ENCODE data around the gene TC2N. TPM values are rescaled to one million over a fixed set of nuclear protein-coding genes. Genes with fewer than 3 reads are reported as not detected.

TC2N gene
- total RNA-seq, 1 experiment from 2014 or later, result 16.4 TPM

DNA sequence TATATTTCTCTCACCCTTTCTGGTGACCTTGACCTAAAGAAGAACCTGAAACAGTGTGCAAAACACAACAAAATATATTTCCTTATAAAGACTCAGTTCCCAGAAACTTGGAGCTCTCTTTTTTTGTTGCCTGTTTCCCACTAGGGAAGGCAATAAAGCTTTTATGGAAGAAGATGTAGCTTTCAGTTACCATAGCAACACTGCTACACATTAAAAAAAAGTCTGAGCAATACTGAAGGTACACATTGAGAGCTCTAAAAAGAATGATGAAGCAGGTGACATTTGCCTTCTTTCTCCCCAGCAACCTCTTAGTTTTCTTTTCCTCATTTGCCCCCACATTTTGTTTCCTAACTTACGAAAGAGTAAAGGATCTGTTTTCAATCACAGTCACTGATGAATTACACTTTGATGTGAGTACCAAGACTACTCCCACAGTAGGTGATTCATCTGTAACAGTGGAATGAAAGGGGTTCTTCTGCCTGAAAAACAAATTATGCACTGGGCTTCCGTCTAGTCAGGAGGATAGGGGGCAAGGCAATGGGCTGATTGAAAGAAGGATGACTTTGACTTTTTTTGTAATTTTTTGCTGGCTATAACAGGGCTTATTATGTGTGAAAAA lies 134.4 kb downstream of the TC2N start:
- Histone ChIP-seq H2BK15ac (ENCODE audit: low read depth, low read length) (no peak overlapping the region), H4K91ac (ENCODE audit: insufficient read length, low read depth, low read length) (no peak overlapping the region), H3K4me1 (ENCODE audit: insufficient read depth, low read length) (no peaks in the 10 kb centered on the region), H3K23ac (ENCODE audit: insufficient read length, low read depth, low read length) (no peak overlapping the region), H2AK5ac (ENCODE audit: insufficient read length, low read length) (no peak overlapping the region), H3K79me2 (ENCODE audit: insufficient read depth, low read length) (no peaks in the 10 kb centered on the region), H3T11ph (ENCODE audit: low read length) (no peak overlapping the region), H2BK5ac (ENCODE audit: insufficient read length, low read length) (no peak overlapping the region), H3K56ac (ENCODE audit: insufficient read length, low read depth, low read length) (no peak overlapping the region), H3K79me1 (ENCODE audit: insufficient read depth, low read depth, low read length, poor library complexity, severe bottlenecking) (no peaks in the 10 kb centered on the region), H2BK120ac (ENCODE audit: low read depth, low read length, poor library complexity, severe bottlenecking) (no peak overlapping the region), H2BK20ac (ENCODE audit: low read depth, low read length, poor library complexity, severe bottlenecking) (no peak overlapping the region), H2AFZ (ENCODE audit: low read length) (no peak overlapping the region), H3K4ac (ENCODE audit: low read depth, low read length) (no peak overlapping the region), H3K4me2 (ENCODE audit: insufficient read depth, insufficient read length, low read length) (no peak overlapping the region), H3K27ac (ENCODE audit: insufficient read length, low read depth, low read length) (no peak overlapping the region), H3K9me3 (ENCODE audit: control insufficient read depth, low read depth, low read length) (no peaks in the 10 kb centered on the region), H3K18ac (ENCODE audit: insufficient read length, low read depth, low read length) (no peak overlapping the region), H2BK12ac (ENCODE audit: insufficient read length, low read depth, low read length) (no peak overlapping the region), H4K8ac (replicated peaks; ENCODE audit: insufficient read length, low read depth, low read length) (no peak overlapping the region), H3K27me3 (ENCODE audit: insufficient read depth, low read length) (no peaks in the 10 kb centered on the region), H4K20me1 (ENCODE audit: control insufficient read depth, insufficient read depth, insufficient read length) (no peaks in the 10 kb centered on the region), H4K5ac (ENCODE audit: insufficient read length, low read depth, low read length) (no peak overlapping the region), H3K9ac (ENCODE audit: extremely low read depth, insufficient read length, low read length) (no peak overlapping the region), H3K23me2 (ENCODE audit: insufficient read length, low read depth, low read length, poor library complexity, severe bottlenecking) (no peaks in the 10 kb centered on the region), H3K14ac (ENCODE audit: insufficient read depth, low read length) (no peak overlapping the region)
- Mint-ChIP-seq H3K4me3 (no peak overlapping the region), H3K27me3 (ENCODE audit: low read depth) (no peaks in the 10 kb centered on the region; the same call in 1 of the 2 replicates), H3K9me3 (no peaks in the 10 kb centered on the region), H3K36me3 (ENCODE audit: insufficient read depth in 1 of 3, low read depth in 3 of 3) (no peaks in the 10 kb centered on the region), H3K27ac (no peak overlapping the region), H3K4me1 (no peaks in the 10 kb centered on the region)
- WGBS (ENCODE audit: extremely low coverage, insufficient read length, low lambda C conversion rate), result no CpG with 5 or more reads among the region's 2 CpGs
- TF ChIP-seq, protein P1, sequence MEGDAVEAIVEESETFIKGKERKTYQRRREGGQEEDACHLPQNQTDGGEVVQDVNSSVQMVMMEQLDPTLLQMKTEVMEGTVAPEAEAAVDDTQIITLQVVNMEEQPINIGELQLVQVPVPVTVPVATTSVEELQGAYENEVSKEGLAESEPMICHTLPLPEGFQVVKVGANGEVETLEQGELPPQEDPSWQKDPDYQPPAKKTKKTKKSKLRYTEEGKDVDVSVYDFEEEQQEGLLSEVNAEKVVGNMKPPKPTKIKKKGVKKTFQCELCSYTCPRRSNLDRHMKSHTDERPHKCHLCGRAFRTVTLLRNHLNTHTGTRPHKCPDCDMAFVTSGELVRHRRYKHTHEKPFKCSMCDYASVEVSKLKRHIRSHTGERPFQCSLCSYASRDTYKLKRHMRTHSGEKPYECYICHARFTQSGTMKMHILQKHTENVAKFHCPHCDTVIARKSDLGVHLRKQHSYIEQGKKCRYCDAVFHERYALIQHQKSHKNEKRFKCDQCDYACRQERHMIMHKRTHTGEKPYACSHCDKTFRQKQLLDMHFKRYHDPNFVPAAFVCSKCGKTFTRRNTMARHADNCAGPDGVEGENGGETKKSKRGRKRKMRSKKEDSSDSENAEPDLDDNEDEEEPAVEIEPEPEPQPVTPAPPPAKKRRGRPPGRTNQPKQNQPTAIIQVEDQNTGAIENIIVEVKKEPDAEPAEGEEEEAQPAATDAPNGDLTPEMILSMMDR (conservative IDR thresholded peaks at IDR 0.05), result no peak
- no peak for DNase-seq
